Type B pancreatic cell (in vitro differentiated cells): Measurements from ENCODE around the gene SUSD2. TPM values are rescaled to one million over a fixed set of nuclear protein-coding genes. Genes with fewer than 3 reads are reported as not detected.

Experiments
- DNase-seq: peaks from one replicate; pipeline ENCODE4 v3.0.0; 2021; ENCODE audit warnings: mixed read lengths; ENCODE audit not compliant: unreplicated experiment; ENCODE audit errors: extremely low spot score
- H3K27ac Mint-ChIP-seq: 2 replicates; pipeline ENCODE4 v1.8.0; 2021; ENCODE audit warnings: mild to moderate bottlenecking, mixed read lengths
- H3K27me3 Mint-ChIP-seq: 2 replicates; pipeline ENCODE4 v1.8.0; 2021; ENCODE audit warnings: mixed read lengths
- H3K36me3 Mint-ChIP-seq: 2 replicates; pipeline ENCODE4 v1.8.0; 2021; ENCODE audit warnings: mixed read lengths
- H3K4me1 Mint-ChIP-seq: one replicate; pipeline ENCODE4 v1.8.0; 2021; ENCODE audit warnings: mixed read lengths; ENCODE audit not compliant: unreplicated experiment
- H3K4me3 Mint-ChIP-seq: 2 replicates; pipeline ENCODE4 v1.8.0; 2021; ENCODE audit warnings: mild to moderate bottlenecking, mixed read lengths
- H3K9me3 Mint-ChIP-seq: 2 replicates; pipeline ENCODE4 v1.8.0; 2021; ENCODE audit warnings: mixed read lengths
- total RNA-seq: library from RNA; stranded (reverse); gene quantifications from 2 replicates; pipeline ENCODE4 v1.2.1, GENCODE V29; 2021; ENCODE audit warnings: low replicate concordance
- TF ChIP-seq, protein P1 (sequence below): fragments of 200-600 bp; sonication (generic); conservative IDR thresholded peaks from 2 replicates; pipeline ENCODE4 v1.5.0; 2021; ENCODE audit warnings: antibody characterized with exemption, mild to moderate bottlenecking

SUSD2 gene
- total RNA-seq, 1 donor from 2014 or later = 3.7 TPM

DNA sequence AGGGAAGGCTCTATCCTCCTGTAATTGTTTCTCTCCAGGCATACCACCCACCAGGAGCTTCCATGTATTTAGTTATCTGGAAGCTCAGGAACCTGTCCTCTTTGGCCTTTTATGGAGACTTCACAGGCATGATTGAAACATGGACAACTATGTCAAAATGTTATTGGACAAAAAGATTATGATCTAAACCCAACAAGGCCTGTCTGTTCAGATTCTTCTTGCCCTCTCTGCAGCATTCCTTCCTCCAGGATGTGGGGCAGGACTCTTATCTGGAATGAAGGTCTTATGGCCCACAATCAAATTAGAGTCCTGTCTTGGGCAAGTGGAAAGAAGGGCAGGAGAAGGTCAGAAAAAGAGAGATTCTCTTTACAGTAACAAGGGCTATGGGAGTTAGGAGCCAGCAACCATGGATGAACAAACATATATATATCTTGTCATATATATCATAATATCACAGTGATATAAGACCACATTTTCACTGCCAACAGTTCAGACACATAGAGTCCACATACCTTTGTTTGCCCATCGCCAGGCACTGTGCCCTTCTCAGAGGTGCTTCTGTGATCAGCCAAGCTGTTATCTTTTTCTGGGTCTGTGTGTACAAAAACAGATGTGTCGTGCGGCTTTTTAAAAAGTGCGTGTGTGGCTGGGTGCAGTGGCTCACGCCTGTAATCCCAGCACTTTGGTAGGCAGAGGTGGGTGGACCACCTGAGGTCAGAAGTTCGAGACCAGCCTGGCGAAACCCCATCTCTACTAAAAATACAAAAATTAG lies 42.5 kb upstream of the SUSD2 start:
- peaks cover 7% of the 10 kb centered on the region for H3K4me1 Mint-ChIP-seq
- TF ChIP-seq, protein P1, sequence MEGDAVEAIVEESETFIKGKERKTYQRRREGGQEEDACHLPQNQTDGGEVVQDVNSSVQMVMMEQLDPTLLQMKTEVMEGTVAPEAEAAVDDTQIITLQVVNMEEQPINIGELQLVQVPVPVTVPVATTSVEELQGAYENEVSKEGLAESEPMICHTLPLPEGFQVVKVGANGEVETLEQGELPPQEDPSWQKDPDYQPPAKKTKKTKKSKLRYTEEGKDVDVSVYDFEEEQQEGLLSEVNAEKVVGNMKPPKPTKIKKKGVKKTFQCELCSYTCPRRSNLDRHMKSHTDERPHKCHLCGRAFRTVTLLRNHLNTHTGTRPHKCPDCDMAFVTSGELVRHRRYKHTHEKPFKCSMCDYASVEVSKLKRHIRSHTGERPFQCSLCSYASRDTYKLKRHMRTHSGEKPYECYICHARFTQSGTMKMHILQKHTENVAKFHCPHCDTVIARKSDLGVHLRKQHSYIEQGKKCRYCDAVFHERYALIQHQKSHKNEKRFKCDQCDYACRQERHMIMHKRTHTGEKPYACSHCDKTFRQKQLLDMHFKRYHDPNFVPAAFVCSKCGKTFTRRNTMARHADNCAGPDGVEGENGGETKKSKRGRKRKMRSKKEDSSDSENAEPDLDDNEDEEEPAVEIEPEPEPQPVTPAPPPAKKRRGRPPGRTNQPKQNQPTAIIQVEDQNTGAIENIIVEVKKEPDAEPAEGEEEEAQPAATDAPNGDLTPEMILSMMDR = no peak
- H3K27me3 Mint-ChIP-seq = no peaks in the 10 kb centered on the region
- no peak overlapping the region for H3K4me3 Mint-ChIP-seq
- peak overlapping the region; percentile 59 for H3K27ac Mint-ChIP-seq
- no peak for DNase-seq
- peaks cover 7% of the 10 kb centered on the region for H3K36me3 Mint-ChIP-seq
- no peaks in the 10 kb centered on the region for H3K9me3 Mint-ChIP-seq

DNA sequence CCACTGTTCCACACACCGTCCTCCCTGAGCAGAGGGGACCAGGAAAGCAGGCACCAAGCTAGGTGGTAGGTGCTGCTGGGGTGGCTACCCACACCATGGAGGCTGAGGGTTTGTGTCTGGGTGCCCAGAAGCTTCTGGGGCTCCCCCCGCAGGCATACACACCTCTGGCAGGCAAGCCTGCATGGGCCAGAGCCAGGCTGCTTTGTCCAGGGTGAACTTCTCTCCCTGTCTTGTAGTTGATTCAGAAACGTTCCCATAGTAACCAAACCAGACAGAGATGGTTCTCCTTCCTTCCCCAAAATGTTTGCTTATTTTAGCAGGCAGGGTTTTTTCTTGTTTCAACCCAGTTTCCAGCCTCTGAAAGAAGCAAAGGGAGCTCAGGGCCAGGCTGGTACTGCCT lies 40.9 kb upstream of the SUSD2 start:
- DNase-seq = no peak
- Mint-ChIP-seq H3K4me1 (peaks cover 12% of the 10 kb centered on the region), H3K27me3 (no peaks in the 10 kb centered on the region), H3K9me3 (no peaks in the 10 kb centered on the region), H3K27ac (no peak overlapping the region), H3K4me3 (no peak overlapping the region), H3K36me3 (peaks cover 7% of the 10 kb centered on the region)
- TF ChIP-seq, protein P1 = no peak

DNA sequence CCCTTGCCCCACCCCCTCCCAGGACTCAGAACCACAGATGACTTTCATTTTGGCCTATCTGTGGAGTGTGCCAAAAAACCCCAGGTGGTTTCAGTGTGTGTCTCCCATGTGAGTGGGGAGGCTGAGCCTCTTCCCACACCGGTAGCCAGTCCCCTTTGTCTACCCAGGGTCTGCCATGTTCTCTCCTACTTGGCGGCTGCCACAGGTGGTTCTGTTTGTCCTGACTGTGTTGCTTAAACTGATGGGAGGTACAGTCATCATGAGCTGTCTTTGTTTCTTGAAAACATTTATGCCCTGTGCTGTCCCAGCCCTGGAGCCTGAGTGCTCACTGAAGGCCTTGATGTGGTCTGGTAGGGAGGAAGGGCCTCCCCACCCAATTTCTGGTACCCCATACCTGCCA lies 39.7 kb upstream of the SUSD2 start:
- Mint-ChIP-seq H3K9me3 (no peaks in the 10 kb centered on the region), H3K4me1 (peaks cover 23% of the 10 kb centered on the region), H3K36me3 (peaks cover 4% of the 10 kb centered on the region), H3K27ac (no peak overlapping the region), H3K27me3 (no peaks in the 10 kb centered on the region), H3K4me3 (no peak overlapping the region)
- TF ChIP-seq, protein P1 = no peak
- no peak for DNase-seq

DNA sequence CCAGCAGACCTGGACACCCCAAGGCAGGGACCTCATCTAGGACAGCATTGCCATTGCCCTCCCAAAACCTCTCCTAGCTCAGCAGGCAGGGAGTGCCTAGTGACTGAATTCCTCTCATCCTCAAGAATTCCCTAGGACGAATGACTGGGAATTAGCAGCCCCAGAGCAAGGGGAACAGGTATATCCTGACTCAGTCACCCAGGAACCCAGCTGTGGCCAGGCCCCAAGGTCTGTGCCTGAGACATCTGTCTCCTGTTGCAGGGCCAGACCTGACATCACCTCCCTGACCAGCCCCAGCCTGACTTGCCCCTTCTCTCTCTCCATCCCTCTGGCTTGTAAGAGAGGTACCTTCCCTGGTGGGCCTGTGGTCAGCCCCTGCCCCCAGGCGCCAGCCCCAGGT lies 39.0 kb upstream of the SUSD2 start:
- no peak for DNase-seq
- H3K36me3 Mint-ChIP-seq = peaks cover 4% of the 10 kb centered on the region
- no peaks in the 10 kb centered on the region for H3K27me3 Mint-ChIP-seq
- TF ChIP-seq, protein P1 = no peak
- peaks cover 23% of the 10 kb centered on the region for H3K4me1 Mint-ChIP-seq
- H3K27ac Mint-ChIP-seq = no peak overlapping the region
- H3K4me3 Mint-ChIP-seq = no peak overlapping the region
- H3K9me3 Mint-ChIP-seq = no peaks in the 10 kb centered on the region

DNA sequence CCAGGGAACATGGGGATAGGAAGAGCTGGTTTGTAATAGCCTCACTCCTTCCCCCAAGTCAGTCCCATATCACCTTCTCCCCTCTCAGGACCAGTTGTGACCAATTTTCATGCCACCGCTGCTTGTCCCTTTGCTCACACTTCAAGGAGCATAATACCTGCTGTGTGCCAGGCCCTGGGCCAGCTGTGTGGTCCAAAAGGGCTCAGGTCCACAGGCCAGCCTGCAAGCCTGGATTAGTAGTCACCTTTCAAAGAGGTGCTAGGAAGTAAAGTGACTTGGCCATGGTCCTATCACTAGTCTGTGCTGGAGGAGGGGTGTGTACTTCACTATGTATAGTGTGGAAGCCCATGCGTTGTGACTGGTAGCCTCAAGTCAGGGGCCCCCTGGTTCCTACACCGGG lies 38.5 kb upstream of the SUSD2 start:
- TF ChIP-seq, protein P1 = no peak
- Mint-ChIP-seq H3K27me3 (no peaks in the 10 kb centered on the region), H3K4me1 (peaks cover 26% of the 10 kb centered on the region), H3K9me3 (no peaks in the 10 kb centered on the region), H3K4me3 (no peak overlapping the region), H3K36me3 (peaks cover 4% of the 10 kb centered on the region), H3K27ac (no peak overlapping the region)
- no peak for DNase-seq
